ENCODE data around the gene METTL4.

The METTL4 gene

GRCh38 chr18:2540575-2540974 is 30.7 kb downstream of the METTL4 start:
- ChIA-PET CTCF (interaction anchor here (1.2 to 4.0 kb wide), 6 partner anchors 10 to 435 kb away, joined by 3 to 43 read pairs (median 13); no protein-coding TSS in a partner anchor), POLR2A (no interaction called here)
- no peak for TF ChIP-seq CTCF (IDR thresholded peaks at IDR 0.05; ENCODE audit: control extremely low read depth, extremely low read depth, low read depth, missing control alignments)
- no peak for DNase-seq (ENCODE audit: extremely low spot score)

- CTCF ChIA-PET, result interaction anchor here (1.3 kb wide), 1 partner anchor 433 kb away, joined by 3 read pairs; no protein-coding TSS in a partner anchor
- POLR2A ChIA-PET, result no interaction called here
- TF ChIP-seq CTCF (IDR thresholded peaks at IDR 0.05; ENCODE audit: control extremely low read depth, extremely low read depth, low read depth, missing control alignments), result no peak
- DNase-seq (ENCODE audit: extremely low spot score), result no peak
These were observed 32.5 kb downstream of the METTL4 start for GRCh38 chr18:2538844-2539243.

GRCh38 chr18:2538236-2538635 is 33.1 kb downstream of the METTL4 start:
- ChIA-PET POLR2A (no interaction called here), CTCF (interaction anchor here (1.3 kb wide), 1 partner anchor 1673 kb away, joined by 5 read pairs; no protein-coding TSS in a partner anchor)
- no peak for TF ChIP-seq CTCF (IDR thresholded peaks at IDR 0.05; ENCODE audit: control extremely low read depth, extremely low read depth, low read depth, missing control alignments)
- DNase-seq (ENCODE audit: extremely low spot score), result no peak

GRCh38 chr18:2537296-2537695 is 34.0 kb downstream of the METTL4 start:
- no peak for DNase-seq (ENCODE audit: extremely low spot score)
- ChIA-PET CTCF (interaction anchor here (1.0 to 1.4 kb wide), 6 partner anchors 10 to 1673 kb away, joined by 3 to 5 read pairs (median 3); no protein-coding TSS in a partner anchor), POLR2A (no interaction called here)
- no peak for TF ChIP-seq CTCF (IDR thresholded peaks at IDR 0.05; ENCODE audit: control extremely low read depth, extremely low read depth, low read depth, missing control alignments)

GRCh38 chr18:2536493-2536892 is 34.8 kb downstream of the METTL4 start:
- no peak for DNase-seq (ENCODE audit: extremely low spot score)
- no peak for TF ChIP-seq CTCF (IDR thresholded peaks at IDR 0.05; ENCODE audit: control extremely low read depth, extremely low read depth, low read depth, missing control alignments)
- ChIA-PET POLR2A (no interaction called here), CTCF (interaction anchor here (1.2 to 1.4 kb wide), 3 partner anchors 11 to 12 kb away, joined by 3 to 4 read pairs (median 4); no protein-coding TSS in a partner anchor)

- no peak for DNase-seq (ENCODE audit: extremely low spot score)
- POLR2A ChIA-PET, result no interaction called here
- CTCF ChIA-PET, result interaction anchor here (1.3 to 1.4 kb wide), 2 partner anchors 10 to 11 kb away, joined by 3 to 4 read pairs; no protein-coding TSS in a partner anchor
- no peak for TF ChIP-seq CTCF (IDR thresholded peaks at IDR 0.05; ENCODE audit: control extremely low read depth, extremely low read depth, low read depth, missing control alignments)
These were observed 35.2 kb downstream of the METTL4 start for GRCh38 chr18:2536063-2536462.
